OCI-LY7 (cell line): Measurements from ENCODE around the gene NACC2.

Experiments used
- EZH2phosphoT487 ChIP-seq: fragments of 200-600 bp; sonication (generic); IDR thresholded peaks from 2 replicates; pipeline ENCODE4 v1.6.1; 2018; ENCODE audit warnings: low read depth, borderline replicate concordance, mild to moderate bottlenecking, mixed run types, antibody characterized with exemption, low read length, moderate library complexity, mixed read lengths
- TF ChIP-seq, protein P1 (sequence below): fragments of 200-600 bp; sonication (generic); conservative IDR thresholded peaks from 2 replicates; pipeline ENCODE4 v1.5.1; 2014; ENCODE audit warnings: mild to moderate bottlenecking, antibody characterized with exemption, low read length, moderate library complexity, mixed read lengths

GRCh38 chr9:136004712-136005111 lies 90.4 kb downstream of the NACC2 start:
- TF ChIP-seq, protein P1, sequence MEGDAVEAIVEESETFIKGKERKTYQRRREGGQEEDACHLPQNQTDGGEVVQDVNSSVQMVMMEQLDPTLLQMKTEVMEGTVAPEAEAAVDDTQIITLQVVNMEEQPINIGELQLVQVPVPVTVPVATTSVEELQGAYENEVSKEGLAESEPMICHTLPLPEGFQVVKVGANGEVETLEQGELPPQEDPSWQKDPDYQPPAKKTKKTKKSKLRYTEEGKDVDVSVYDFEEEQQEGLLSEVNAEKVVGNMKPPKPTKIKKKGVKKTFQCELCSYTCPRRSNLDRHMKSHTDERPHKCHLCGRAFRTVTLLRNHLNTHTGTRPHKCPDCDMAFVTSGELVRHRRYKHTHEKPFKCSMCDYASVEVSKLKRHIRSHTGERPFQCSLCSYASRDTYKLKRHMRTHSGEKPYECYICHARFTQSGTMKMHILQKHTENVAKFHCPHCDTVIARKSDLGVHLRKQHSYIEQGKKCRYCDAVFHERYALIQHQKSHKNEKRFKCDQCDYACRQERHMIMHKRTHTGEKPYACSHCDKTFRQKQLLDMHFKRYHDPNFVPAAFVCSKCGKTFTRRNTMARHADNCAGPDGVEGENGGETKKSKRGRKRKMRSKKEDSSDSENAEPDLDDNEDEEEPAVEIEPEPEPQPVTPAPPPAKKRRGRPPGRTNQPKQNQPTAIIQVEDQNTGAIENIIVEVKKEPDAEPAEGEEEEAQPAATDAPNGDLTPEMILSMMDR, result no peak
- no peak for TF ChIP-seq EZH2phosphoT487
